HEK293 (cell line): ENCODE results near the gene ODAD3.
A peak's percentile ranks its signal among the peaks of the same experiment; 100 is the strongest.

Experiments used
- GLI4 ChIP-seq: fragments of 450-650 bp; formaldehyde crosslinking; IDR thresholded peaks from 2 replicates; pipeline ENCODE4 v1.5.1; 2016; ENCODE audit warnings: missing biosample characterization, missing genetic modification characterization
- KLF8 ChIP-seq: fragments of 450-650 bp; formaldehyde crosslinking; IDR thresholded peaks from 2 replicates; pipeline ENCODE4 v1.5.1; 2016; ENCODE audit warnings: missing biosample characterization, missing genetic modification characterization
- SP2 ChIP-seq: fragments of 450-650 bp; formaldehyde crosslinking; IDR thresholded peaks from 2 replicates; pipeline ENCODE4 v1.5.1; 2016; ENCODE audit warnings: missing biosample characterization, missing genetic modification characterization
- ZNF138 ChIP-seq: fragments of 450-650 bp; formaldehyde crosslinking; IDR thresholded peaks from 2 replicates; pipeline ENCODE4 v1.5.1; 2016; ENCODE audit warnings: missing biosample characterization, missing genetic modification characterization, borderline replicate concordance
- ZNF157 ChIP-seq: fragments of 450-650 bp; formaldehyde crosslinking; IDR thresholded peaks from 2 replicates; pipeline ENCODE4 v1.5.1; 2016; ENCODE audit warnings: missing biosample characterization, missing genetic modification characterization
- ZNF292 ChIP-seq: fragments of 450-650 bp; formaldehyde crosslinking; IDR thresholded peaks from 2 replicates; pipeline ENCODE4 v1.5.1; 2016; ENCODE audit warnings: low read depth, missing biosample characterization, missing genetic modification characterization, borderline replicate concordance
- ZNF350 ChIP-seq: fragments of 450-650 bp; formaldehyde crosslinking; IDR thresholded peaks from 2 replicates; pipeline ENCODE4 v1.5.0; 2017; ENCODE audit warnings: missing biosample characterization, mild to moderate bottlenecking, missing genetic modification characterization
- ZNF768 ChIP-seq: fragments of 450-650 bp; formaldehyde crosslinking; IDR thresholded peaks from 2 replicates; pipeline ENCODE4 v1.5.1; 2018; ENCODE audit warnings: missing biosample characterization, mild to moderate bottlenecking, missing genetic modification characterization
- TF ChIP-seq, protein P1 (sequence below): fragments of 450-650 bp; formaldehyde crosslinking; IDR thresholded peaks from 2 replicates; pipeline ENCODE4 v1.5.1; 2016; ENCODE audit warnings: missing biosample characterization, missing genetic modification characterization
- TF ChIP-seq, protein P2 (sequence below): fragments of 450-650 bp; formaldehyde crosslinking; conservative IDR thresholded peaks from 2 replicates; pipeline ENCODE4 v1.5.1; 2016; ENCODE audit warnings: low read depth, missing biosample characterization, missing genetic modification characterization
- TF ChIP-seq, protein P3 (sequence below): fragments of 450-650 bp; formaldehyde crosslinking; IDR thresholded peaks from 2 replicates; pipeline ENCODE4 v1.5.1; 2016; ENCODE audit warnings: missing biosample characterization, missing genetic modification characterization

- TF ChIP-seq ZNF350 (tag by site-specific recombination) (no peak), ZNF138 (tag by site-specific recombination) (no peak), ZNF292 (tag by site-specific recombination) (no peak), KLF8 (tag by site-specific recombination) (no peak), GLI4 (tag by site-specific recombination) (no peak), ZNF768 (no peak), ZNF157 (tag by site-specific recombination) (no peak), SP2 (no peak)
- TF ChIP-seq, protein P1, sequence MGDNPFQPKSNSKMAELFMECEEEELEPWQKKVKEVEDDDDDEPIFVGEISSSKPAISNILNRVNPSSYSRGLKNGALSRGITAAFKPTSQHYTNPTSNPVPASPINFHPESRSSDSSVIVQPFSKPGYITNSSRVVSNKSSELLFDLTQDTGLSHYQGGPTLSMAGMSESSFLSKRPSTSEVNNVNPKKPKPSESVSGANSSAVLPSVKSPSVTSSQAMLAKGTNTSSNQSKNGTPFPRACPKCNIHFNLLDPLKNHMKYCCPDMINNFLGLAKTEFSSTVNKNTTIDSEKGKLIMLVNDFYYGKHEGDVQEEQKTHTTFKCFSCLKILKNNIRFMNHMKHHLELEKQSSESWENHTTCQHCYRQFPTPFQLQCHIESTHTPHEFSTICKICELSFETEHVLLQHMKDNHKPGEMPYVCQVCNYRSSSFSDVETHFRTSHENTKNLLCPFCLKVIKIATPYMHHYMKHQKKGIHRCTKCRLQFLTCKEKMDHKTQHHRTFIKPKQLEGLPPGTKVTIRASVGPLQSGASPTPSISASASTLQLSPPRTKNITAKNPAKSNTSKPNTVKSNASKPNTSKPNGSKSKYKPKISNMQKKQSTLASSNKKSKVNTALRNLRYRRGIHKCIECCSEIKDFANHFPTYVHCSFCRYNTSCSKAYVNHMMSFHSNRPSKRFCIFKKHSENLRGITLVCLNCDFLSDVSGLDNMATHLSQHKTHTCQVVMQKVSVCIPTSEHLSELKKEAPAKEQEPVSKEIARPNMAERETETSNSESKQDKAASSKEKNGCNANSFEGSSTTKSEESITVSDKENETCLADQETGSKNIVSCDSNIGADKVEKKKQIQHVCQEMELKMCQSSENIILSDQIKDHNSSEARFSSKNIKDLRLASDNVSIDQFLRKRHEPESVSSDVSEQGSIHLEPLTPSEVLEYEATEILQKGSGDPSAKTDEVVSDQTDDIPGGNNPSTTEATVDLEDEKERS (tag by site-specific recombination), result no peak
- TF ChIP-seq, protein P2, sequence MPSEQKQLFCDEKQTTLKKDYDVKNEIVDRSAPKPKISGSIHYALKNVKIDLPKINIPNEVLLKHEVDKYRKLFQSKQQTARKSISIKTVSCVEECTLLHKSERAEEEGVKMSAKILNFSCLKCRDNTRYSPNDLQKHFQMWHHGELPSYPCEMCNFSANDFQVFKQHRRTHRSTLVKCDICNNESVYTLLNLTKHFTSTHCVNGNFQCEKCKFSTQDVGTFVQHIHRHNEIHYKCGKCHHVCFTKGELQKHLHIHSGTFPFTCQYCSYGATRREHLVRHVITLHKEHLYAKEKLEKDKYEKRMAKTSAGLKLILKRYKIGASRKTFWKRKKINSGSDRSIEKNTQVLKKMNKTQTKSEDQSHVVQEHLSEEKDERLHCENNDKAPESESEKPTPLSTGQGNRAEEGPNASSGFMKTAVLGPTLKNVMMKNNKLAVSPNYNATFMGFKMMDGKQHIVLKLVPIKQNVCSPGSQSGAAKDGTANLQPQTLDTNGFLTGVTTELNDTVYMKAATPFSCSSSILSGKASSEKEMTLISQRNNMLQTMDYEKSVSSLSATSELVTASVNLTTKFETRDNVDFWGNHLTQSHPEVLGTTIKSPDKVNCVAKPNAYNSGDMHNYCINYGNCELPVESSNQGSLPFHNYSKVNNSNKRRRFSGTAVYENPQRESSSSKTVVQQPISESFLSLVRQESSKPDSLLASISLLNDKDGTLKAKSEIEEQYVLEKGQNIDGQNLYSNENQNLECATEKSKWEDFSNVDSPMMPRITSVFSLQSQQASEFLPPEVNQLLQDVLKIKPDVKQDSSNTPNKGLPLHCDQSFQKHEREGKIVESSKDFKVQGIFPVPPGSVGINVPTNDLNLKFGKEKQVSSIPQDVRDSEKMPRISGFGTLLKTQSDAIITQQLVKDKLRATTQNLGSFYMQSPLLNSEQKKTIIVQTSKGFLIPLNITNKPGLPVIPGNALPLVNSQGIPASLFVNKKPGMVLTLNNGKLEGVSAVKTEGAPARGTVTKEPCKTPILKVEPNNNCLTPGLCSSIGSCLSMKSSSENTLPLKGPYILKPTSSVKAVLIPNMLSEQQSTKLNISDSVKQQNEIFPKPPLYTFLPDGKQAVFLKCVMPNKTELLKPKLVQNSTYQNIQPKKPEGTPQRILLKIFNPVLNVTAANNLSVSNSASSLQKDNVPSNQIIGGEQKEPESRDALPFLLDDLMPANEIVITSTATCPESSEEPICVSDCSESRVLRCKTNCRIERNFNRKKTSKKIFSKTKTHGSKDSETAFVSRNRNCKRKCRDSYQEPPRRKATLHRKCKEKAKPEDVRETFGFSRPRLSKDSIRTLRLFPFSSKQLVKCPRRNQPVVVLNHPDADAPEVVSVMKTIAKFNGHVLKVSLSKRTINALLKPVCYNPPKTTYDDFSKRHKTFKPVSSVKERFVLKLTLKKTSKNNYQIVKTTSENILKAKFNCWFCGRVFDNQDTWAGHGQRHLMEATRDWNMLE (tag by site-specific recombination), result no peak
- TF ChIP-seq, protein P3, sequence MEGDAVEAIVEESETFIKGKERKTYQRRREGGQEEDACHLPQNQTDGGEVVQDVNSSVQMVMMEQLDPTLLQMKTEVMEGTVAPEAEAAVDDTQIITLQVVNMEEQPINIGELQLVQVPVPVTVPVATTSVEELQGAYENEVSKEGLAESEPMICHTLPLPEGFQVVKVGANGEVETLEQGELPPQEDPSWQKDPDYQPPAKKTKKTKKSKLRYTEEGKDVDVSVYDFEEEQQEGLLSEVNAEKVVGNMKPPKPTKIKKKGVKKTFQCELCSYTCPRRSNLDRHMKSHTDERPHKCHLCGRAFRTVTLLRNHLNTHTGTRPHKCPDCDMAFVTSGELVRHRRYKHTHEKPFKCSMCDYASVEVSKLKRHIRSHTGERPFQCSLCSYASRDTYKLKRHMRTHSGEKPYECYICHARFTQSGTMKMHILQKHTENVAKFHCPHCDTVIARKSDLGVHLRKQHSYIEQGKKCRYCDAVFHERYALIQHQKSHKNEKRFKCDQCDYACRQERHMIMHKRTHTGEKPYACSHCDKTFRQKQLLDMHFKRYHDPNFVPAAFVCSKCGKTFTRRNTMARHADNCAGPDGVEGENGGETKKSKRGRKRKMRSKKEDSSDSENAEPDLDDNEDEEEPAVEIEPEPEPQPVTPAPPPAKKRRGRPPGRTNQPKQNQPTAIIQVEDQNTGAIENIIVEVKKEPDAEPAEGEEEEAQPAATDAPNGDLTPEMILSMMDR, result peak; percentile 79; the same call in 1 of the 2 replicates
Observed at GRCh38 chr19:11378319-11379189, 56.4 kb downstream of the ODAD3 start.
